MM.1S (cell line): Measurements from ENCODE around the gene OR13J1.
"Not testable (repeated sequence)": the region's sequence is repeated elsewhere in the genome, so short reads cannot be mapped to it uniquely, and the experiment has no call there.

Source experiments
- DNase-seq: peaks from one replicate; pipeline ENCODE4 v3.0.0-alpha.2; 2015
- H2AFZ ChIP-seq: fragments of 300-600 bp; sonication (generic); 2 replicates; pipeline ENCODE4 v1.6.0; 2016; ENCODE audit warnings: antibody characterized with exemption, low read length
- H3F3A ChIP-seq: fragments of 300-600 bp; sonication (generic); 2 replicates; pipeline ENCODE4 v1.6.1; 2016; ENCODE audit warnings: mild to moderate bottlenecking, antibody characterized with exemption, low read length, moderate library complexity, mixed read lengths; ENCODE audit not compliant: insufficient read depth
- H3K27ac ChIP-seq: fragments of 300-600 bp; sonication (generic); 2 replicates; pipeline ENCODE4 v1.5.1; 2016; ENCODE audit warnings: mild to moderate bottlenecking, low read length
- H3K27me3 ChIP-seq: fragments of 300-600 bp; sonication (generic); replicated peaks from 2 replicates; pipeline ENCODE4 v1.6.0; 2016; ENCODE audit warnings: low read length; ENCODE audit not compliant: insufficient read depth
- H3K36me3 ChIP-seq: fragments of 300-600 bp; sonication (generic); replicated peaks from 2 replicates; pipeline ENCODE4 v1.6.1; 2016; ENCODE audit warnings: mild to moderate bottlenecking, low read length, mixed read lengths; ENCODE audit not compliant: insufficient read depth
- H3K4me1 ChIP-seq: fragments of 300-600 bp; sonication (generic); 2 replicates; pipeline ENCODE4 v1.6.1; 2016; ENCODE audit warnings: low read length, mixed read lengths
- H3K4me2 ChIP-seq: fragments of 300-600 bp; sonication (generic); 2 replicates; pipeline ENCODE4 v1.6.0; 2016; ENCODE audit warnings: low read depth, low read length
- H3K4me3 ChIP-seq: fragments of 300-600 bp; sonication (generic); 2 replicates; pipeline ENCODE4 v1.5.1; 2016; ENCODE audit warnings: low read length, mixed read lengths
- H3K79me2 ChIP-seq: fragments of 300-600 bp; sonication (generic); 2 replicates; pipeline ENCODE4 v1.6.1; 2016; ENCODE audit warnings: mixed run types, low read length, mixed read lengths
- H3K9ac ChIP-seq: fragments of 300-600 bp; sonication (generic); 2 replicates; pipeline ENCODE4 v1.6.1; 2016; ENCODE audit warnings: low read length, mixed read lengths
- H3K9me2 ChIP-seq: fragments of 300-600 bp; sonication (generic); replicated peaks from 2 replicates; pipeline ENCODE4 v1.6.1; 2016; ENCODE audit warnings: mild to moderate bottlenecking, low read length, mixed read lengths; ENCODE audit not compliant: insufficient read depth
- H3K9me3 ChIP-seq: fragments of 300-600 bp; sonication (generic); replicated peaks from 2 replicates; pipeline ENCODE4 v1.6.1; 2016; ENCODE audit warnings: mild to moderate bottlenecking, low read length, mixed read lengths; ENCODE audit not compliant: insufficient read depth
- H4K20me1 ChIP-seq: fragments of 300-600 bp; sonication (generic); 2 replicates; pipeline ENCODE4 v1.6.1; 2016; ENCODE audit warnings: mild to moderate bottlenecking, low read length, moderate library complexity, mixed read lengths; ENCODE audit not compliant: insufficient read depth
- CTCF ChIP-seq: fragments of 300-600 bp; sonication (generic); IDR thresholded peaks from 2 replicates; pipeline ENCODE4 v1.5.1; 2016; ENCODE audit warnings: antibody characterized with exemption, low read length, mixed read lengths
- EZH2 ChIP-seq: fragments of 300-600 bp; sonication (generic); optimal IDR thresholded peaks from 2 replicates; pipeline ENCODE3; 2017; ENCODE audit warnings: low read depth, mild to moderate bottlenecking, antibody characterized with exemption, low read length, mixed read lengths
- EZH2phosphoT487 ChIP-seq: fragments of 300-600 bp; sonication (generic); IDR thresholded peaks from 2 replicates; pipeline ENCODE4 v1.6.1; 2018; ENCODE audit warnings: antibody characterized with exemption, low read length

Gene OR13J1

GRCh38 chr9:35892051-35892450 lies 21.9 kb upstream of the OR13J1 start:
- H3K9me2 ChIP-seq, result no peaks in the 10 kb centered on the region
- H3K4me3 ChIP-seq, result no peak overlapping the region
- no peaks in the 10 kb centered on the region for H3K79me2 ChIP-seq
- H3K4me2 ChIP-seq, result peak overlapping the region; percentile 27; the same call in 1 of the 2 replicates
- H3K36me3 ChIP-seq, result no peaks in the 10 kb centered on the region
- 0 out of 2 replicates have a peak, but pooled peaks cover 5% of the 10 kb centered on the region for H3F3A ChIP-seq
- peaks cover 30% of the 10 kb centered on the region for H3K4me1 ChIP-seq
- no peak overlapping the region for H3K9ac ChIP-seq
- no peak overlapping the region for H3K27ac ChIP-seq
- H3K27me3 ChIP-seq, result no peaks in the 10 kb centered on the region
- no peaks in the 10 kb centered on the region for H4K20me1 ChIP-seq
- TF ChIP-seq EZH2phosphoT487 (no peak), CTCF (no peak), EZH2 (no peak)
- peak overlapping the region; percentile 24; the same call in 1 of the 2 replicates for H2AFZ ChIP-seq
- no peak for DNase-seq
- H3K9me3 ChIP-seq, result no peaks in the 10 kb centered on the region

- Histone ChIP-seq H3K9me2 (no peaks in the 10 kb centered on the region), H3K79me2 (no peaks in the 10 kb centered on the region)
- DNase-seq, result no peak
Measured at GRCh38 chr9:35891646-35892045, 21.4 kb upstream of the OR13J1 start.

GRCh38 chr9:35884908-35885307 lies 14.7 kb upstream of the OR13J1 start:
- H4K20me1 ChIP-seq, H3K4me2 ChIP-seq, H3K4me3 ChIP-seq, H3K9me3 ChIP-seq, H3F3A ChIP-seq, DNase-seq, H3K27ac ChIP-seq, H3K4me1 ChIP-seq, H3K27me3 ChIP-seq, H3K9ac ChIP-seq, H3K79me2 ChIP-seq, H2AFZ ChIP-seq, H3K36me3 ChIP-seq, H3K9me2 ChIP-seq: not testable (repeated sequence)

More at GRCh38 chr9:35891646-35892045, 21.4 kb upstream of the OR13J1 start:
- no peak for TF ChIP-seq EZH2
- no peak for TF ChIP-seq CTCF
- no peak for TF ChIP-seq EZH2phosphoT487
- no peaks in the 10 kb centered on the region for H3K36me3 ChIP-seq
- peak overlapping the region; percentile 24; the same call in 1 of the 2 replicates for H2AFZ ChIP-seq
- no peaks in the 10 kb centered on the region for H4K20me1 ChIP-seq
- H3K4me3 ChIP-seq, result no peak overlapping the region
- no peak overlapping the region for H3K27ac ChIP-seq
- H3K27me3 ChIP-seq, result no peaks in the 10 kb centered on the region
- no peak overlapping the region for H3K4me2 ChIP-seq
- H3F3A ChIP-seq, result 0 out of 2 replicates have a peak, but pooled peaks cover 5% of the 10 kb centered on the region
- H3K9me3 ChIP-seq, result no peaks in the 10 kb centered on the region
- peaks cover 29% of the 10 kb centered on the region for H3K4me1 ChIP-seq
- no peak overlapping the region for H3K9ac ChIP-seq

- Histone ChIP-seq H3F3A (no peaks in the 10 kb centered on the region), H3K4me1 (no peaks in the 10 kb centered on the region), H3K36me3 (no peaks in the 10 kb centered on the region), H4K20me1 (no peaks in the 10 kb centered on the region), H3K4me3 (no peak overlapping the region), H3K9me3 (no peaks in the 10 kb centered on the region), H2AFZ (no peak overlapping the region), H3K4me2 (no peak overlapping the region), H3K79me2 (no peaks in the 10 kb centered on the region), H3K27ac (no peak overlapping the region), H3K9ac (no peak overlapping the region), H3K9me2 (no peaks in the 10 kb centered on the region), H3K27me3 (no peaks in the 10 kb centered on the region)
- TF ChIP-seq EZH2, result no peak
- no peak for DNase-seq
Measured at GRCh38 chr9:35882996-35883395, 12.8 kb upstream of the OR13J1 start.
